HepG2 (cell line): Measurements from ENCODE around the gene THADA. TPM values are rescaled to one million over a fixed set of nuclear protein-coding genes. Genes with fewer than 3 reads are reported as not detected.
A peak's percentile ranks its signal among the peaks of the same experiment; 100 is the strongest.

Experiments
- CHCHD3 ChIP-seq: sonication (generic); formaldehyde crosslinking; IDR thresholded peaks from 2 replicates; pipeline ENCODE4 v1.8.0; 2022; ENCODE audit warnings: mild to moderate bottlenecking, missing genetic modification reagents, moderate library complexity
- HOXA3 ChIP-seq: sonication (generic); formaldehyde crosslinking; IDR thresholded peaks from 2 replicates; pipeline ENCODE4 v1.5.0; 2020; ENCODE audit warnings: missing genetic modification reagents
- MEF2D ChIP-seq: sonication (generic); formaldehyde crosslinking; IDR thresholded peaks from 2 replicates; pipeline ENCODE4 v1.5.1; 2020; ENCODE audit warnings: mild to moderate bottlenecking, missing genetic modification reagents
- NCOA1 ChIP-seq: sonication (generic); formaldehyde crosslinking; IDR thresholded peaks from 2 replicates; pipeline ENCODE4 v1.9.0; 2021; ENCODE audit warnings: missing genetic modification reagents
- NR2F2 ChIP-seq: IDR thresholded peaks from 2 replicates; pipeline ENCODE4 v1.6.1; 2012; ENCODE audit warnings: low read depth, inconsistent platforms, borderline replicate concordance
- RFXAP ChIP-seq: sonication (generic); formaldehyde crosslinking; IDR thresholded peaks from 2 replicates; pipeline ENCODE4 v1.4.0; 2020; ENCODE audit warnings: missing genetic modification reagents, borderline replicate concordance
- SOX13 ChIP-seq, 3 experiments: fragments of 450-650 bp in 1 of 3; sonication (generic) in 1 of 3; formaldehyde crosslinking in 1 of 3; IDR thresholded peaks in 2 of 3; conservative IDR thresholded peaks in 1 of 3; 2 replicates each; pipeline versions ENCODE4 v1.5.0 to v1.6.1; 2016 to 2020; ENCODE audit warnings: antibody characterized with exemption in 1 of 3, mild to moderate bottlenecking in 1 of 3, missing compliant biosample characterization in 1 of 3, missing genetic modification reagents in 1 of 3, moderate library complexity in 1 of 3
- ZNF274 ChIP-seq: sonication (generic); formaldehyde crosslinking; IDR thresholded peaks from 2 replicates; pipeline ENCODE4 v1.5.1; 2020; ENCODE audit warnings: mild to moderate bottlenecking, missing genetic modification reagents
- ZNF335 ChIP-seq: sonication (generic); formaldehyde crosslinking; IDR thresholded peaks from 2 replicates; pipeline ENCODE4 v1.4.0; 2020; ENCODE audit warnings: missing genetic modification reagents
- ZNF780A ChIP-seq: sonication (generic); formaldehyde crosslinking; IDR thresholded peaks from 2 replicates; pipeline ENCODE4 v1.8.0; 2022; ENCODE audit warnings: mild to moderate bottlenecking, missing genetic modification reagents, moderate library complexity
- ZNF878 ChIP-seq: sonication (generic); formaldehyde crosslinking; IDR thresholded peaks from 2 replicates; pipeline ENCODE4 v1.8.1; 2023; ENCODE audit warnings: mild to moderate bottlenecking, missing genetic modification reagents, moderate library complexity
- polyA plus RNA-seq, 8 experiments: library from polyadenylated mRNA; depleted of rRNA in 3 of 8; stranded (reverse) in 7 of 8; unstranded in 1 of 8; fragments of >200 nt; fragmentation: Illumina TruSeq in 4 of 8; extraction: Trizol in 4 of 8; gene quantifications; 2 replicates each; pipeline versions ENCODE4 v1.2.1 to v1.2.3, GENCODE V29; 2011 to 2016; ENCODE audit warnings: low read depth in 4 of 8, missing spikeins in 1 of 8, mixed read lengths in 1 of 8; ENCODE audit not compliant: insufficient read depth in 1 of 8
- total RNA-seq, 5 experiments: library from RNA; depleted of rRNA; stranded (reverse); fragments of >200 nt; fragmentation: Illumina TruSeq; extraction: Trizol; gene quantifications; 2 replicates each; pipeline ENCODE4 v1.2.3, GENCODE V29; 2016; ENCODE audit warnings: low read depth in 1 of 5
- TF ChIP-seq, protein P1 (sequence below): sonication (generic); formaldehyde crosslinking; IDR thresholded peaks from 2 replicates; pipeline ENCODE4 v1.4.0; 2020; ENCODE audit warnings: missing genetic modification reagents
- TF ChIP-seq, protein P2 (sequence below): sonication (generic); formaldehyde crosslinking; IDR thresholded peaks from 2 replicates; pipeline ENCODE4 v1.4.0; 2020; ENCODE audit warnings: low read depth, mild to moderate bottlenecking, missing genetic modification reagents
- TF ChIP-seq, protein P3 (sequence below): sonication (generic); formaldehyde crosslinking; IDR thresholded peaks from 2 replicates; pipeline ENCODE4 v1.4.0; 2020; ENCODE audit warnings: mild to moderate bottlenecking, missing genetic modification reagents
- TF ChIP-seq, protein P4 (sequence below): sonication (generic); formaldehyde crosslinking; IDR thresholded peaks from 2 replicates; pipeline ENCODE4 v1.4.0; 2020; ENCODE audit warnings: missing genetic modification reagents
- TF ChIP-seq, protein P5 (sequence below): IDR thresholded peaks from 2 replicates; pipeline ENCODE4 v1.6.1; 2012; ENCODE audit warnings: inconsistent platforms

The THADA gene
- total and polyA plus RNA-seq, 2 of the 13 experiments (the other 11 are each of a cell fraction or from before 2014, with no cell fraction given), result 12.7 to 21.7 TPM

DNA sequence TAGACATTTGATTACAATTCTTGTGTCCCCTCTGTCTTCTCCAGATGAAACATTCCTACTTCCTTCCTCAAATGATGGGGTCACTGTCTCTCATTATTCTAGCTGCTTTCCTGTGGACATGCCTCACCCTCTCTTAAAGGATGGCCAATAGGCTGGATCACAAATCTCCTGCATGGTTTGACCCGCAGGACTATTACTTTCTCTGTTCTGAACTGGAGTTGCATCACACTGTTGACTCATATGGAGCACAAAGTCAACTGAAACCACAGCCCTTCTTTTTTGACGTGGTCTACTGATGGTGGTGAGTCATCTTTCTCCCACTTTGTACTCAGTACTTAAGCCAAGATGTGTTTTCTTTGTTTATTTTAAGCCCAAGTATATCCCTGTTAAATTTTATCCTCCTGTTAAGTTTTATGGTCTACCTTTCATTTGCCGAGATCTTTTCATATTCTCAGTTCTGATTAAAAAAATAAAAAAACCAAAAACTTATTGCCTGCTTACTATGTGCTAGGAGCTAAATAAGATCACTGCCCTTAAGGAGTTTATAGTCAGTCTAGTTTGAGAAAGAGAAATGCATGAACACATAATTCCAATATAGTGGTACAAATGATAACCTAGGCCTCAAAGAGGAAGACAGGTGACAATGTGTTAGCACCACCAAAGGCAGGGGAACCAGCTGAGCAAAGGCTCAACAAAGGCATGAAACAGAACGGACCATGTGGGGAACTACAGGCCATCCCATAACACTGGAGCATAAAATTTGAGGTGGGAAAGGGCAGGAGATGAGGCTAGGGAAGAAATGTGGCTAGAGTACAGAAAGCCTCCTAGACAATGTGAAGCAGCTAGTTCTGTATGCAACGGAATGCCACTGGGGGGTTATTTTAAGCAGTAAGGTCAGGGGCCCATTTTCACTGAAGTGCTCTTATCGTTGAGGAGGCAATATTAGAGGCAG, 301.8 kb downstream of the THADA start (continued):
- TF ChIP-seq, protein P1, sequence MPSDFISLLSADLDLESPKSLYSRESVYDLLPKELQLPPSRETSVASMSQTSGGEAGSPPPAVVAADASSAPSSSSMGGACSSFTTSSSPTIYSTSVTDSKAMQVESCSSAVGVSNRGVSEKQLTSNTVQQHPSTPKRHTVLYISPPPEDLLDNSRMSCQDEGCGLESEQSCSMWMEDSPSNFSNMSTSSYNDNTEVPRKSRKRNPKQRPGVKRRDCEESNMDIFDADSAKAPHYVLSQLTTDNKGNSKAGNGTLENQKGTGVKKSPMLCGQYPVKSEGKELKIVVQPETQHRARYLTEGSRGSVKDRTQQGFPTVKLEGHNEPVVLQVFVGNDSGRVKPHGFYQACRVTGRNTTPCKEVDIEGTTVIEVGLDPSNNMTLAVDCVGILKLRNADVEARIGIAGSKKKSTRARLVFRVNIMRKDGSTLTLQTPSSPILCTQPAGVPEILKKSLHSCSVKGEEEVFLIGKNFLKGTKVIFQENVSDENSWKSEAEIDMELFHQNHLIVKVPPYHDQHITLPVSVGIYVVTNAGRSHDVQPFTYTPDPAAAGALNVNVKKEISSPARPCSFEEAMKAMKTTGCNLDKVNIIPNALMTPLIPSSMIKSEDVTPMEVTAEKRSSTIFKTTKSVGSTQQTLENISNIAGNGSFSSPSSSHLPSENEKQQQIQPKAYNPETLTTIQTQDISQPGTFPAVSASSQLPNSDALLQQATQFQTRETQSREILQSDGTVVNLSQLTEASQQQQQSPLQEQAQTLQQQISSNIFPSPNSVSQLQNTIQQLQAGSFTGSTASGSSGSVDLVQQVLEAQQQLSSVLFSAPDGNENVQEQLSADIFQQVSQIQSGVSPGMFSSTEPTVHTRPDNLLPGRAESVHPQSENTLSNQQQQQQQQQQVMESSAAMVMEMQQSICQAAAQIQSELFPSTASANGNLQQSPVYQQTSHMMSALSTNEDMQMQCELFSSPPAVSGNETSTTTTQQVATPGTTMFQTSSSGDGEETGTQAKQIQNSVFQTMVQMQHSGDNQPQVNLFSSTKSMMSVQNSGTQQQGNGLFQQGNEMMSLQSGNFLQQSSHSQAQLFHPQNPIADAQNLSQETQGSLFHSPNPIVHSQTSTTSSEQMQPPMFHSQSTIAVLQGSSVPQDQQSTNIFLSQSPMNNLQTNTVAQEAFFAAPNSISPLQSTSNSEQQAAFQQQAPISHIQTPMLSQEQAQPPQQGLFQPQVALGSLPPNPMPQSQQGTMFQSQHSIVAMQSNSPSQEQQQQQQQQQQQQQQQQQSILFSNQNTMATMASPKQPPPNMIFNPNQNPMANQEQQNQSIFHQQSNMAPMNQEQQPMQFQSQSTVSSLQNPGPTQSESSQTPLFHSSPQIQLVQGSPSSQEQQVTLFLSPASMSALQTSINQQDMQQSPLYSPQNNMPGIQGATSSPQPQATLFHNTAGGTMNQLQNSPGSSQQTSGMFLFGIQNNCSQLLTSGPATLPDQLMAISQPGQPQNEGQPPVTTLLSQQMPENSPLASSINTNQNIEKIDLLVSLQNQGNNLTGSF (CRISPR knock-in tag), result 0 out of 2 replicates have a peak, but pooled peaks have one; percentile 51
- TF ChIP-seq, protein P2, sequence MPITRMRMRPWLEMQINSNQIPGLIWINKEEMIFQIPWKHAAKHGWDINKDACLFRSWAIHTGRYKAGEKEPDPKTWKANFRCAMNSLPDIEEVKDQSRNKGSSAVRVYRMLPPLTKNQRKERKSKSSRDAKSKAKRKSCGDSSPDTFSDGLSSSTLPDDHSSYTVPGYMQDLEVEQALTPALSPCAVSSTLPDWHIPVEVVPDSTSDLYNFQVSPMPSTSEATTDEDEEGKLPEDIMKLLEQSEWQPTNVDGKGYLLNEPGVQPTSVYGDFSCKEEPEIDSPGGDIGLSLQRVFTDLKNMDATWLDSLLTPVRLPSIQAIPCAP (CRISPR knock-in tag), result no peak
- TF ChIP-seq ZNF274 (CRISPR knock-in tag) (no peak), HOXA3 (CRISPR knock-in tag) (peak; percentile 96), MEF2D (peak; percentile 85; the same call in 1 of the 2 replicates), CHCHD3 (CRISPR knock-in tag) (no peak), ZNF878 (peak; percentile 67), ZNF780A (CRISPR knock-in tag) (peak; percentile 24; the same call in 1 of the 2 replicates), NCOA1 (CRISPR knock-in tag) (no peak), NR2F2 (peak; percentile 90), ZNF335 (CRISPR knock-in tag) (no peak), RFXAP (CRISPR knock-in tag) (peak; percentile 62; the same call in 1 of the 2 replicates), SOX13 (IDR thresholded peaks at IDR 0.05) (peak; percentile 94), SOX13 (CRISPR knock-in tag; conservative IDR thresholded peaks at IDR 0.05 in 1 of 2, IDR thresholded peaks at IDR 0.05 in 1 of 2) (peak in 1 of 2 experiments; percentile 95; a peak in 2 of 4 replicates)
- TF ChIP-seq, protein P3, sequence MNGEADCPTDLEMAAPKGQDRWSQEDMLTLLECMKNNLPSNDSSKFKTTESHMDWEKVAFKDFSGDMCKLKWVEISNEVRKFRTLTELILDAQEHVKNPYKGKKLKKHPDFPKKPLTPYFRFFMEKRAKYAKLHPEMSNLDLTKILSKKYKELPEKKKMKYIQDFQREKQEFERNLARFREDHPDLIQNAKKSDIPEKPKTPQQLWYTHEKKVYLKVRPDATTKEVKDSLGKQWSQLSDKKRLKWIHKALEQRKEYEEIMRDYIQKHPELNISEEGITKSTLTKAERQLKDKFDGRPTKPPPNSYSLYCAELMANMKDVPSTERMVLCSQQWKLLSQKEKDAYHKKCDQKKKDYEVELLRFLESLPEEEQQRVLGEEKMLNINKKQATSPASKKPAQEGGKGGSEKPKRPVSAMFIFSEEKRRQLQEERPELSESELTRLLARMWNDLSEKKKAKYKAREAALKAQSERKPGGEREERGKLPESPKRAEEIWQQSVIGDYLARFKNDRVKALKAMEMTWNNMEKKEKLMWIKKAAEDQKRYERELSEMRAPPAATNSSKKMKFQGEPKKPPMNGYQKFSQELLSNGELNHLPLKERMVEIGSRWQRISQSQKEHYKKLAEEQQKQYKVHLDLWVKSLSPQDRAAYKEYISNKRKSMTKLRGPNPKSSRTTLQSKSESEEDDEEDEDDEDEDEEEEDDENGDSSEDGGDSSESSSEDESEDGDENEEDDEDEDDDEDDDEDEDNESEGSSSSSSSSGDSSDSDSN (CRISPR knock-in tag), result 0 out of 2 replicates have a peak, but pooled peaks have one; percentile 26
- TF ChIP-seq, protein P4, sequence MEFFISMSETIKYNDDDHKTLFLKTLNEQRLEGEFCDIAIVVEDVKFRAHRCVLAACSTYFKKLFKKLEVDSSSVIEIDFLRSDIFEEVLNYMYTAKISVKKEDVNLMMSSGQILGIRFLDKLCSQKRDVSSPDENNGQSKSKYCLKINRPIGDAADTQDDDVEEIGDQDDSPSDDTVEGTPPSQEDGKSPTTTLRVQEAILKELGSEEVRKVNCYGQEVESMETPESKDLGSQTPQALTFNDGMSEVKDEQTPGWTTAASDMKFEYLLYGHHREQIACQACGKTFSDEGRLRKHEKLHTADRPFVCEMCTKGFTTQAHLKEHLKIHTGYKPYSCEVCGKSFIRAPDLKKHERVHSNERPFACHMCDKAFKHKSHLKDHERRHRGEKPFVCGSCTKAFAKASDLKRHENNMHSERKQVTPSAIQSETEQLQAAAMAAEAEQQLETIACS (CRISPR knock-in tag), result no peak
- TF ChIP-seq, protein P5, sequence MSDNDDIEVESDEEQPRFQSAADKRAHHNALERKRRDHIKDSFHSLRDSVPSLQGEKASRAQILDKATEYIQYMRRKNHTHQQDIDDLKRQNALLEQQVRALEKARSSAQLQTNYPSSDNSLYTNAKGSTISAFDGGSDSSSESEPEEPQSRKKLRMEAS, result peak; percentile 76
